MCF 10A (cell line): ENCODE results near the gene RBM26. TPM values are rescaled to one million over a fixed set of nuclear protein-coding genes. Genes with fewer than 3 reads are reported as not detected.
"Not testable (repeated sequence)": the region's sequence is repeated elsewhere in the genome, so short reads cannot be mapped to it uniquely, and the experiment has no call there.

ENCODE experiments used
- BruUV-seq: library from RNA; stranded (reverse); fragments of 400-500 nt; replicated peaks from 2 replicates; lab custom pipeline; 2021; lab: Mats Ljungman, UMichigan
- CTCF ChIA-PET: fragments of 300-600 bp; sonication (Branson Sonifier 250); formaldehyde crosslinking; extraction: SDS; loops from one replicate; lab custom pipeline; 2021; ENCODE audit warnings: antibody characterized with exemption, inconsistent platforms; lab: Yijun Ruan, JAX
- POLR2A ChIA-PET: fragments of 300-600, 350-650 bp; sonication (Branson Sonifier 250); formaldehyde crosslinking; extraction: SDS; loops from one replicate; lab custom pipeline; 2020; ENCODE audit warnings: antibody characterized with exemption, inconsistent platforms; lab: Yijun Ruan, JAX
- DNase-seq: peaks from one replicate; pipeline ENCODE4 v3.0.0-alpha.2; 2018; ENCODE audit not compliant: unreplicated experiment
- H3K27ac Mint-ChIP-seq: one replicate; pipeline ENCODE4 v1.8.0; 2022; ENCODE audit warnings: mild to moderate bottlenecking, low read depth, mixed read lengths; ENCODE audit not compliant: unreplicated experiment
- H3K27me3 Mint-ChIP-seq: one replicate; pipeline ENCODE4 v1.8.0; 2022; ENCODE audit warnings: mixed read lengths; ENCODE audit not compliant: insufficient read depth, unreplicated experiment
- H3K36me3 Mint-ChIP-seq: one replicate; pipeline ENCODE4 v1.8.0; 2022; ENCODE audit warnings: mild to moderate bottlenecking, moderate library complexity, mixed read lengths; ENCODE audit not compliant: insufficient read depth, unreplicated experiment
- H3K4me1 Mint-ChIP-seq: one replicate; pipeline ENCODE4 v1.8.0; 2022; ENCODE audit warnings: mixed read lengths; ENCODE audit not compliant: insufficient read depth, unreplicated experiment
- H3K4me3 Mint-ChIP-seq: one replicate; pipeline ENCODE4 v1.8.0; 2022; ENCODE audit warnings: mild to moderate bottlenecking, moderate library complexity, mixed read lengths; ENCODE audit not compliant: unreplicated experiment
- H3K9me3 Mint-ChIP-seq: one replicate; pipeline ENCODE4 v1.8.0; 2022; ENCODE audit warnings: mixed read lengths; ENCODE audit not compliant: unreplicated experiment
- CTCF ChIP-seq: fragments of 200-600 bp; IDR thresholded peaks from one replicate; pipeline ENCODE4 v1.8.0; 2022; ENCODE audit warnings: antibody characterized with exemption, mild to moderate bottlenecking; ENCODE audit not compliant: unreplicated experiment
- intact Hi-C: fragments of 100-400 bp; cut with micrococcal nuclease; formaldehyde crosslinking; loops from 2 replicates; pipeline ENCODE4 v1.14.1; 2022
- total RNA-seq: library from RNA; stranded (reverse); gene quantifications from 2 replicates; pipeline ENCODE4 v1.2.3, GENCODE V29; 2022

The RBM26 gene
- total RNA-seq, 1 experiment from 2014 or later, result 72.6 TPM

GRCh38 chr13:79359064-79359463 is 47.0 kb downstream of the RBM26 start:
- CTCF ChIA-PET, result no interaction called here
- peaks cover 92% of the 10 kb centered on the region for H3K36me3 Mint-ChIP-seq
- no peaks in the 10 kb centered on the region for H3K9me3 Mint-ChIP-seq
- H3K27me3 Mint-ChIP-seq, result no peaks in the 10 kb centered on the region
- TF ChIP-seq CTCF, result no peak
- intact Hi-C loops, result no loop called here
- BruUV-seq, result no TSS peak
- no peak for DNase-seq
- POLR2A ChIA-PET, result interaction anchor here (1.2 kb wide), 2 partner anchors 10 to 12 kb away, joined by 3 read pairs; no protein-coding TSS in a partner anchor
- H3K27ac Mint-ChIP-seq, result no peak overlapping the region
- no peak overlapping the region for H3K4me3 Mint-ChIP-seq
- peaks cover 8% of the 10 kb centered on the region for H3K4me1 Mint-ChIP-seq

- Mint-ChIP-seq H3K4me1 (no peaks in the 10 kb centered on the region), H3K9me3 (no peaks in the 10 kb centered on the region), H3K36me3 (peaks cover 79% of the 10 kb centered on the region), H3K4me3 (no peak overlapping the region), H3K27me3 (no peaks in the 10 kb centered on the region), H3K27ac (no peak overlapping the region)
- ChIA-PET CTCF (interaction anchor here (0.6 kb wide), 1 partner anchor 339 kb away, joined by 3 read pairs; no protein-coding TSS in a partner anchor), POLR2A (no interaction called here)
- no peak for TF ChIP-seq CTCF
- no peak for DNase-seq
- intact Hi-C loops, result no loop called here
- BruUV-seq, result no TSS peak
Measured at GRCh38 chr13:79354285-79354684, 51.8 kb downstream of the RBM26 start.

GRCh38 chr13:79353693-79354092 is 52.4 kb downstream of the RBM26 start:
- intact Hi-C loops, result no loop called here
- TSS peak; percentile 2 for BruUV-seq
- POLR2A ChIA-PET, result interaction anchor here (0.7 kb wide), 1 partner anchor 9 kb away, joined by 3 read pairs; no protein-coding TSS in a partner anchor
- DNase-seq, result no peak
- CTCF ChIA-PET, result interaction anchor here (0.6 kb wide), 1 partner anchor 338 kb away, joined by 3 read pairs; no protein-coding TSS in a partner anchor
- Mint-ChIP-seq H3K4me3 (no peak overlapping the region), H3K36me3 (peaks cover 73% of the 10 kb centered on the region), H3K27me3 (no peaks in the 10 kb centered on the region), H3K9me3 (no peaks in the 10 kb centered on the region), H3K4me1 (no peaks in the 10 kb centered on the region), H3K27ac (no peak overlapping the region)
- TF ChIP-seq CTCF, result no peak

DNA sequence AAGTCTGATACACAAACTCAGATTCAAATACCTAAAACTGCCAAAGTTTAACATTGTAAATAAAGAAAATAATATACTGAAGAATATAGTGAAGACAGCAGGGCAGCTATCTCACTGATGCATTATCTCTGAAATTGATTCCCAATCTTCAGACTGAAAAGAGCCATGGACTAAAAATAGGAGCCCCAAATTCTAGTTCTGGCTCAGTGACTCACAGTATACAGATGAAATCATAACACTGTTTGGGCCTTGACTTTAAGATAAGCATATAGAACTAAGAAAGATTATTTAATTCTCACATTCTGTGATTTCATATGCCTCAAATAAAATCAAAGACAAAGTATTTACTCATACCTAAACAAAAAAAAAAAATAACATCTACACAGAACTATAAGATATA is 53.9 kb downstream of the RBM26 start:
- intact Hi-C loops, result no loop called here
- Mint-ChIP-seq H3K9me3 (no peaks in the 10 kb centered on the region), H3K36me3 (peaks cover 71% of the 10 kb centered on the region), H3K4me1 (no peaks in the 10 kb centered on the region), H3K27ac (no peak overlapping the region), H3K4me3 (no peak overlapping the region), H3K27me3 (no peaks in the 10 kb centered on the region)
- TF ChIP-seq CTCF, result no peak
- DNase-seq, result no peak
- ChIA-PET CTCF (no interaction called here), POLR2A (no interaction called here)
- BruUV-seq, result no TSS peak

DNA sequence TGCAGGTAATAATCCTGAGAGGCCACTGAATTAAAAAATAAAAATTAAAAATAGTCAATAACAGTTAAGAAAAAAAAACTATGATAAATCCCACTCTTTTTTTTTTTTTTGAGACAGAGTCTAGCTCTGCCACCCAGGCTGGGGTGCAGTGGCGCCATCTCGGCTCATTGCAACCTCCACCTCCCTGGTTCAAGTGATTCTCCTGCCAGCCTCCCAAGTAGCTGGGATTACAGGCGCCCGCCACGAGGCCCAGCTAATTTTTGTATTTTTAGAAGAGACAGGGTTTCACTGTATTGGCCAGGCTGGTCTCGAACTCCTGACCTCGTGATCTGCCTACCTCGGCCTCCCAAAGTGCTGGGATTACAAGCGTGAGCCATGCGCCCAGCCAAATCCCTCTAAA is 56.4 kb downstream of the RBM26 start:
- CTCF ChIA-PET, H3K4me3 Mint-ChIP-seq, H3K4me1 Mint-ChIP-seq, DNase-seq, H3K27me3 Mint-ChIP-seq, BruUV-seq, H3K27ac Mint-ChIP-seq, H3K9me3 Mint-ChIP-seq: not testable (repeated sequence)
- peaks cover 53% of the 10 kb centered on the region for H3K36me3 Mint-ChIP-seq
- POLR2A ChIA-PET, result interaction anchor here (1.1 to 1.4 kb wide), 2 partner anchors 9 to 14 kb away, joined by 3 read pairs; no protein-coding TSS in a partner anchor
- intact Hi-C loops, result loop anchor here (10.0 kb wide), 1 partner anchor 1215 kb away; no protein-coding TSS in a partner anchor
